H1 (cell line): Measurements from ENCODE around the gene EEF2. TPM values are rescaled to one million over a fixed set of nuclear protein-coding genes. Genes with fewer than 3 reads are reported as not detected.

Experiments used
- CTCF ChIA-PET: fragments of 300-600 bp; sonication (Branson Sonifier 250); formaldehyde crosslinking; loops from one replicate; lab custom pipeline; 2021; ENCODE audit not compliant: partially characterized antibody; lab: Charles Lee
- POLR2A ChIA-PET: fragments of 300-600 bp; sonication (Branson Sonifier 250); formaldehyde crosslinking; loops from one replicate; lab custom pipeline; 2021; ENCODE audit warnings: inconsistent platforms; ENCODE audit not compliant: partially characterized antibody; lab: Charles Lee
- DNase-seq, 2 experiments: peaks; one replicate each; pipeline versions ENCODE4 v3.0.0 to v3.0.0-alpha.2; 2010 to 2022; ENCODE audit warnings: low spot score in 2 of 2, low read depth in 1 of 2, mixed read lengths in 1 of 2
- FAIRE-seq: peaks from 2 replicates; lab custom pipeline; 2011; peaks lifted over from hg19 to GRCh38; lab: Jason Lieb, UNC
- H2AFZ ChIP-seq: 2 replicates; pipeline ENCODE4 v1.8.1; 2012; ENCODE audit warnings: low read length, inconsistent platforms
- H2AK5ac ChIP-seq: 2 replicates; pipeline ENCODE4 v1.6.1; 2013; ENCODE audit warnings: low read depth, low read length
- H2BK120ac ChIP-seq: replicated peaks from 2 replicates; pipeline ENCODE3; 2013; ENCODE audit warnings: low read depth, low read length, inconsistent platforms
- H2BK12ac ChIP-seq: 2 replicates; pipeline ENCODE4 v1.6.1; 2013; ENCODE audit warnings: low read depth, low read length
- H2BK15ac ChIP-seq: 2 replicates; pipeline ENCODE4 v1.6.1; 2013; ENCODE audit warnings: low read length
- H2BK20ac ChIP-seq: 2 replicates; pipeline ENCODE4 v1.6.1; 2013; ENCODE audit warnings: low read length
- H2BK5ac ChIP-seq: 2 replicates; pipeline ENCODE4 v1.6.1; 2013; ENCODE audit warnings: low read depth, low read length
- H3K14ac ChIP-seq: 2 replicates; pipeline ENCODE4 v1.6.1; 2013; ENCODE audit warnings: inconsistent platforms; ENCODE audit not compliant: insufficient read length
- H3K18ac ChIP-seq: 2 replicates; pipeline ENCODE4 v1.6.1; 2013; ENCODE audit warnings: low read length; ENCODE audit errors: extremely low read depth
- H3K23ac ChIP-seq: 2 replicates; pipeline ENCODE4 v1.6.1; 2013; ENCODE audit warnings: inconsistent platforms; ENCODE audit not compliant: insufficient read length
- H3K23me2 ChIP-seq: 2 replicates; pipeline ENCODE4 v1.6.1; 2013; ENCODE audit warnings: low read depth, low read length
- H3K27ac ChIP-seq: 2 replicates; pipeline ENCODE4 v1.6.1; 2011; ENCODE audit warnings: low read depth, low read length, inconsistent platforms
- H3K27me3 ChIP-seq, 4 experiments: replicated peaks in 1 of 4; 1 replicate in 1 of 4; 2 replicates in 3 of 4; pipeline versions ENCODE4 v1.6.1 to v1.8.1; 2011 to 2013; ENCODE audit warnings: low read length in 3 of 4, mild to moderate bottlenecking in 3 of 4, inconsistent platforms in 2 of 4, mixed read lengths in 2 of 4, moderate library complexity in 1 of 4; ENCODE audit not compliant: control insufficient read depth in 3 of 4, insufficient read depth in 3 of 4; ENCODE audit errors: extremely low read depth in 1 of 4
- H3K36me3 ChIP-seq, 4 experiments: 2 replicates each; pipeline versions ENCODE4 v1.6.1 to v1.8.1; 2011 to 2013; ENCODE audit warnings: mild to moderate bottlenecking in 4 of 4, low read length in 3 of 4, moderate library complexity in 2 of 4, control low read depth in 1 of 4, inconsistent platforms in 1 of 4; ENCODE audit not compliant: insufficient read depth in 4 of 4, control insufficient read depth in 2 of 4
- H3K4ac ChIP-seq: replicated peaks from 2 replicates; pipeline ENCODE3; 2013; ENCODE audit warnings: low read length, low read depth, mixed read lengths, inconsistent platforms; ENCODE audit not compliant: insufficient read length
- H3K4me1 ChIP-seq, 4 experiments: replicated peaks in 1 of 4; 1 replicate in 1 of 4; 2 replicates in 3 of 4; pipeline versions ENCODE4 v1.6.1 to v1.8.1; 2011 to 2013; ENCODE audit warnings: low read length in 3 of 4, inconsistent platforms in 2 of 4, mixed read lengths in 1 of 4; ENCODE audit not compliant: insufficient read depth in 4 of 4, control insufficient read depth in 3 of 4
- H3K4me2 ChIP-seq, 2 experiments: 2 replicates each; pipeline versions ENCODE4 v1.6.1 to v1.8.1; 2011 to 2013; ENCODE audit warnings: low read depth in 2 of 2, low read length in 2 of 2, control low read depth in 1 of 2, inconsistent platforms in 1 of 2, mild to moderate bottlenecking in 1 of 2; ENCODE audit not compliant: insufficient read depth in 1 of 2
- H3K4me3 ChIP-seq, 4 experiments: fragments of 200-600, 300-600 bp in 1 of 4; sonication (generic), shearing (Covaris generic), sonication (Bioruptor Twin) in 1 of 4; 2 replicates each; pipeline versions ENCODE4 v1.5.1 to v1.8.1; 2011 to 2016; ENCODE audit warnings: low read length in 4 of 4, low read depth in 3 of 4, control low read depth in 2 of 4, inconsistent platforms in 2 of 4, mild to moderate bottlenecking in 2 of 4, mixed read lengths in 1 of 4, moderate library complexity in 1 of 4; ENCODE audit not compliant: insufficient read depth in 2 of 4; ENCODE audit errors: extremely low read depth in 1 of 4
- H3K56ac ChIP-seq: replicated peaks from 2 replicates; pipeline ENCODE3; 2013; ENCODE audit warnings: low read depth, mild to moderate bottlenecking, mixed read lengths, low read length, inconsistent platforms; ENCODE audit not compliant: insufficient read length
- H3K79me1 ChIP-seq: 2 replicates; pipeline ENCODE4 v1.6.1; 2013; ENCODE audit warnings: low read depth, low read length, control low read depth
- H3K79me2 ChIP-seq, 2 experiments: 2 replicates each; pipeline versions ENCODE4 v1.6.1 to v1.8.1; 2012 to 2013; ENCODE audit warnings: low read length in 2 of 2, mild to moderate bottlenecking in 2 of 2, inconsistent platforms in 1 of 2; ENCODE audit not compliant: insufficient read depth in 2 of 2, control insufficient read depth in 1 of 2
- H3K9ac ChIP-seq, 4 experiments: replicated peaks in 1 of 4; 1 replicate in 1 of 4; 2 replicates in 3 of 4; pipeline versions ENCODE4 v1.6.1 to v1.8.1; 2011 to 2013; ENCODE audit warnings: low read depth in 3 of 4, low read length in 3 of 4, control low read depth in 2 of 4, mild to moderate bottlenecking in 2 of 4, moderate library complexity in 2 of 4, inconsistent platforms in 1 of 4; ENCODE audit errors: extremely low read depth in 1 of 4
- H3K9me3 ChIP-seq, 2 experiments: 2 replicates each; pipeline versions ENCODE4 v1.6.1 to v1.8.1; 2012 to 2013; ENCODE audit warnings: mild to moderate bottlenecking in 2 of 2, moderate library complexity in 2 of 2, control low read depth in 1 of 2, inconsistent platforms in 1 of 2, low read depth in 1 of 2, low read length in 1 of 2, mixed read lengths in 1 of 2; ENCODE audit not compliant: insufficient read depth in 2 of 2
- H4K20me1 ChIP-seq, 2 experiments: replicated peaks in 1 of 2; 2 replicates each; pipeline versions ENCODE3 to v1.8.1; 2011 to 2013; ENCODE audit warnings: inconsistent platforms in 2 of 2, low read length in 2 of 2, mild to moderate bottlenecking in 1 of 2; ENCODE audit not compliant: insufficient read depth in 2 of 2, control insufficient read depth in 1 of 2
- H4K5ac ChIP-seq: 2 replicates; pipeline ENCODE4 v1.6.1; 2013; ENCODE audit warnings: low read length, low read depth, mixed read lengths, inconsistent platforms; ENCODE audit not compliant: insufficient read length
- H4K8ac ChIP-seq: 2 replicates; pipeline ENCODE4 v1.8.0; 2013; ENCODE audit warnings: mild to moderate bottlenecking, moderate library complexity, low read length, inconsistent platforms; ENCODE audit not compliant: insufficient read depth; ENCODE audit errors: extremely low read depth
- H4K91ac ChIP-seq: replicated peaks from 2 replicates; pipeline ENCODE3; 2013; ENCODE audit warnings: low read length, mixed read lengths, inconsistent platforms; ENCODE audit not compliant: insufficient read length
- ATF2 ChIP-seq: IDR thresholded peaks from 2 replicates; pipeline ENCODE4 v1.6.1; 2012; ENCODE audit warnings: low read length, inconsistent platforms
- JUN ChIP-seq: IDR thresholded peaks from 2 replicates; pipeline ENCODE4 v1.6.1; 2011; ENCODE audit warnings: low read depth, mild to moderate bottlenecking, improper control_type of control experiment, low read length
- SP1 ChIP-seq: IDR thresholded peaks from 2 replicates; pipeline ENCODE4 v1.6.1; 2011; ENCODE audit warnings: low read depth, low read length
- SP2 ChIP-seq: IDR thresholded peaks from 2 replicates; pipeline ENCODE4 v1.6.1; 2012; ENCODE audit warnings: mild to moderate bottlenecking, low read length, inconsistent platforms
- WGBS, 2 experiments: shearing (Covaris generic) in 1 of 2; methylation state at CpG; one replicate each; pipeline versions ENCODE4 v1.1.6 to v1.1.7; 2013 to 2015; ENCODE audit warnings: low lambda C conversion rate in 2 of 2, mixed read lengths in 2 of 2, inconsistent platforms in 1 of 2, low coverage in 1 of 2, missing lambda C conversion rate in 1 of 2; ENCODE audit not compliant: insufficient replicate concordance in 2 of 2, insufficient coverage in 1 of 2, insufficient read length in 1 of 2; ENCODE audit errors: extremely low coverage in 1 of 2, missing lambda C conversion rate in 1 of 2; 5-methylcytosine and 5-hydroxymethylcytosine counted together
- polyA plus RNA-seq, 7 experiments: library from polyadenylated mRNA; depleted of rRNA in 3 of 7; stranded (reverse) in 5 of 7; unstranded in 2 of 7; fragments of >200 nt in 5 of 7; fragments of 200-250 nt in 2 of 7; gene quantifications; 1 replicate in 5 of 7; 2 replicates in 1 of 7; 4 replicates in 1 of 7; pipeline versions ENCODE4 v1.2.1 to v1.2.3, GENCODE V29; 2011 to 2013; ENCODE audit warnings: missing spikeins in 2 of 7, mixed read lengths in 2 of 7
- total RNA-seq: library from RNA; stranded (reverse); fragmentation: NEBNext Ultra II Directional; extraction: Animal tissue kit (Norgen Biotek cat#: 25700); gene quantifications from 2 replicates; pipeline ENCODE4 v1.2.1, GENCODE V29; 2021

EEF2 gene
- total and polyA plus RNA-seq, 2 of the 8 experiments (the other 6 are each of a cell fraction or from before 2014, with no cell fraction given): 1,554 to 3,380 TPM

- H4K20me1 ChIP-seq: peaks cover 0 to 5% of the 10 kb centered on the region in 2 experiments
- no peak overlapping the region for H3K27ac ChIP-seq
- H3K23me2 ChIP-seq: no peaks in the 10 kb centered on the region
- no peaks in the 10 kb centered on the region for H3K79me2 ChIP-seq
- H2AK5ac ChIP-seq: no peak overlapping the region
- FAIRE-seq (no peak), DNase-seq (no peak)
- H3K4ac ChIP-seq: no peak overlapping the region
- no peaks in the 10 kb centered on the region for H3K79me1 ChIP-seq
- no peak overlapping the region for H3K4me2 ChIP-seq
- H2BK120ac ChIP-seq: no peak overlapping the region
- no peak overlapping the region for H2AFZ ChIP-seq
- CTCF ChIA-PET: no interaction called here
- 87% methylated on average over 11 of the region's 11 CpGs; no CpG with 5 or more reads in 1 of the 2 experiments for WGBS, 2 experiments
- no peak overlapping the region for H2BK15ac ChIP-seq
- no peak overlapping the region for H2BK20ac ChIP-seq
- H3K9ac ChIP-seq: no peak overlapping the region
- H2BK12ac ChIP-seq: no peak overlapping the region
- POLR2A ChIA-PET: interaction anchor here (1.0 to 24.8 kb wide), 4 partner anchors 13 to 31 kb away, joined by 3 to 870 read pairs (median 36); partner anchors contain the start of genes EEF2 and NMRK2
- H2BK5ac ChIP-seq: no peak overlapping the region
- peaks cover 0 to 3% (median under 1%) of the 10 kb centered on the region in 4 experiments; a peak in 4 of 8 replicates for H3K36me3 ChIP-seq
- no peak overlapping the region; the same call in 1 of the 2 replicates for H4K8ac ChIP-seq
- H3K27me3 ChIP-seq: no peaks in the 10 kb centered on the region
- TF ChIP-seq SP2 (no peak), ATF2 (no peak), JUN (no peak), SP1 (no peak)
- H3K4me3 ChIP-seq: no peak overlapping the region
- H3K18ac ChIP-seq: no peak overlapping the region
- no peak overlapping the region for H4K5ac ChIP-seq
- H3K9me3 ChIP-seq: no peaks in the 10 kb centered on the region
- no peak overlapping the region for H3K14ac ChIP-seq
- H3K56ac ChIP-seq: no peak overlapping the region
- H4K91ac ChIP-seq: no peak overlapping the region
- H3K4me1 ChIP-seq: peaks cover 0 to 6% (median 2%) of the 10 kb centered on the region in 4 experiments; a peak in 4 of 7 replicates
- no peak overlapping the region for H3K23ac ChIP-seq
Measured at GRCh38 chr19:3949294-3949693, 36.0 kb downstream of the EEF2 start.
